ENCODE measurements around the gene FGFRL1.

Gene FGFRL1

DNA sequence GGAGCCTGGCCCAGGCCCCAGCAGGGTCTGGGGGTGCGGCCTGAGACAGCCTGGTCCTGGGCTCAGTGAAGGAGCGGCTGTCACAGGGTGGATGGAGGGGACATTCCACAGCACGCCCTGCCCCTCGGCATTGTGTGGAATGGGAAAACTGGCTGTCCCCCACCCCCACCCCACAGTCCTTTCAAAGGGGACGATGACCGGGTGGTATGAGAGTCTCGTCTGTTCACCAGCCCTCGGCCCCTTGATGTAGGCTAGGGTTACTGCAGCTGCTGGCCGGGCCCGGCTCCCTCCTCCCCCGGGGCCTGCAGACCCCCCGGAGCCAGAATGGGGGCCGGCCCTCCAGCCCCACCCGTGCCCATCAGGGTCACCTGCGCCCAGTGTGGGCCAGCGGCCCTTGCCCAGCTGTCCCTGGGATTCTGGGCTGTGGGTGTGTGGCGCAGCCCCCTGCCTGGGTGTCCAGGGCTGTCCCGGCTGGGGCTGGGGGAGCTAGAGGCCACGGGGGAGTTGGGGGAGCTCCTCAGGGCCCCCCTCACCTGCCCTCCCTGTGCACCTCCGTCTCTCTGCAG lies 11.7 kb downstream of the FGFRL1 start:
- DNase-seq (ENCODE audit: low spot score), result no peak

DNA sequence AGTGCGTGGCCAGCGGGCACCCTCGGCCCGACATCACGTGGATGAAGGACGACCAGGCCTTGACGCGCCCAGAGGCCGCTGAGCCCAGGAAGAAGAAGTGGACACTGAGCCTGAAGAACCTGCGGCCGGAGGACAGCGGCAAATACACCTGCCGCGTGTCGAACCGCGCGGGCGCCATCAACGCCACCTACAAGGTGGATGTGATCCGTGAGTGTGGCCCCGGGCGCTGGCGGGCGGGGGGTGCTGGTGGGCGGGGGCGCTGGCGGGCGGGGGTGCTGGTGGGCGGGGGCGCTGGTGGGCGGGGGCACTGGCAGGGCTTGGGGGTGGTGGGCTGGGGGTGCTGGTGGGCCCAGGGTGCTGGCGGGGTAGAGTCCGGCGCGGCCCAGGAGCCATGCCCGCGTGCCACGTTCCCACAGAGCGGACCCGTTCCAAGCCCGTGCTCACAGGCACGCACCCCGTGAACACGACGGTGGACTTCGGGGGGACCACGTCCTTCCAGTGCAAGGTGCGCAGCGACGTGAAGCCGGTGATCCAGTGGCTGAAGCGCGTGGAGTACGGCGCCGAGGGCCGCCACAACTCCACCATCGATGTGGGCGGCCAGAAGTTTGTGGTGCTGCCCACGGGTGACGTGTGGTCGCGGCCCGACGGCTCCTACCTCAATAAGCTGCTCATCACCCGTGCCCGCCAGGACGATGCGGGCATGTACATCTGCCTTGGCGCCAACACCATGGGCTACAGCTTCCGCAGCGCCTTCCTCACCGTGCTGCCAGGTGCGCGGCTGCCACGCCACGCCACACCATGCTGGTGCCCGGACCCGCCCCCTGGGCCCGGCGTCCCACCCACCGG lies 12.7 kb downstream of the FGFRL1 start:
- DNase-seq (ENCODE audit: low spot score), result no peak

DNA sequence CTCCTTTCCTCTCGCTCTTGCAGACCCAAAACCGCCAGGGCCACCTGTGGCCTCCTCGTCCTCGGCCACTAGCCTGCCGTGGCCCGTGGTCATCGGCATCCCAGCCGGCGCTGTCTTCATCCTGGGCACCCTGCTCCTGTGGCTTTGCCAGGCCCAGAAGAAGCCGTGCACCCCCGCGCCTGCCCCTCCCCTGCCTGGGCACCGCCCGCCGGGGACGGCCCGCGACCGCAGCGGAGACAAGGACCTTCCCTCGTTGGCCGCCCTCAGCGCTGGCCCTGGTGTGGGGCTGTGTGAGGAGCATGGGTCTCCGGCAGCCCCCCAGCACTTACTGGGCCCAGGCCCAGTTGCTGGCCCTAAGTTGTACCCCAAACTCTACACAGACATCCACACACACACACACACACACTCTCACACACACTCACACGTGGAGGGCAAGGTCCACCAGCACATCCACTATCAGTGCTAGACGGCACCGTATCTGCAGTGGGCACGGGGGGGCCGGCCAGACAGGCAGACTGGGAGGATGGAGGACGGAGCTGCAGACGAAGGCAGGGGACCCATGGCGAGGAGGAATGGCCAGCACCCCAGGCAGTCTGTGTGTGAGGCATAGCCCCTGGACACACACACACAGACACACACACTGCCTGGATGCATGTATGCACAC lies 13.6 kb downstream of the FGFRL1 start:
- DNase-seq (ENCODE audit: low spot score), result no peak

DNA sequence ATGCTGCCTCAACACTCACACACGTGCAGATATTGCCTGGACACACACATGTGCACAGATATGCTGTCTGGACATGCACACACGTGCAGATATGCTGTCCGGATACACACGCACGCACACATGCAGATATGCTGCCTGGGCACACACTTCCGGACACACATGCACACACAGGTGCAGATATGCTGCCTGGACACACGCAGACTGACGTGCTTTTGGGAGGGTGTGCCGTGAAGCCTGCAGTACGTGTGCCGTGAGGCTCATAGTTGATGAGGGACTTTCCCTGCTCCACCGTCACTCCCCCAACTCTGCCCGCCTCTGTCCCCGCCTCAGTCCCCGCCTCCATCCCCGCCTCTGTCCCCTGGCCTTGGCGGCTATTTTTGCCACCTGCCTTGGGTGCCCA lies 14.7 kb downstream of the FGFRL1 start:
- DNase-seq (ENCODE audit: low spot score), result peak; percentile 21

DNA sequence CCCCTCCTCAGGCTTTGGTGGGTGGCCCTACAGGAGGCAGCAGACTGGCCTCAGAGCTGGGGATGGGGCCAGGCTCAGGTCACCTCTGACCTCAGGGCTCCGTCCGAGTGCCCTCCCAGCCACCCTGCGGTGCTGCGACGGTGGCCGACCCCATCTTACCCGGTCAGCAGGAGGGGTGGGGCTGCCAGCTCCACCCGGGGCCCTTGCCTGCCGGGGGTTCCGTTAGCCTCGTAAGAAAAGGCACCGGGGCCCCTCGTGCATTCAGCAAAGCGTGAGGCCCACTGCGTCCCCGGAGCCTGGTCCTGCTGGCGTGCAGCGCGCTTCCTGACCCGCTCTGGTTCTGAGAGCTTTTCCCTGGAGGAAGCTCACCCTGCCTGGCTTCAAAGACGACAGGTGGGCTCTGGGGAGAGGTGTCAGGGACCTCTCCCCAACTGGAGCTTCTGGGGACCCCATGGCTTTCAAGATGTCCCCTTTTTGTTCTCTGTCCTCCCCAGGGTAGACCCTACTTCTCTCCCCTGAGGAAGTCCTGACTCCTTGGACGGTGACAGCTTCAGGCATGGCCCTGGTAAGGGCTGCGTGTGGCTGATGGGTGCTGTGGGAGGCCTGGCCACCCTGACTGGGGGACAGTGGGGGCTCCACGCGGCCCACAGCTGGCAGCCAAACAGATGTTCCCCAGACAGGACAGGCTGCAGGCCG lies 15.9 kb downstream of the FGFRL1 start:
- no peak for DNase-seq (ENCODE audit: low spot score)

DNA sequence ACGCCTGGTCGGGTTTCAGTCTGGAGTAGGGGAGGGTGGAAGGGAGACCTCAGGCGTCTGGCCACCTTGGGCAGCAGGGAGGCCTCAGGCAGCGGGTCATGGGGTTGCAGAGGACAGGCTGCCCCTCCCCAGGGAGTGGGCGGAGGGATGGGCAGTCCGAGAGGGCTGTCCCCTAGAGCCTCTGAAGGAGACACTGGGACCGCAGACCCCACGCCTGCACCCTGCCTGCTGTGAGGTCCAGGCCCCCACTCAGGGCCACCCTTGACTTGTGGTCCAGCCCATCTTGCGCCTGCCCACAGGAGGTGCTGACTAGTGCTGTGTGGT lies 16.5 kb downstream of the FGFRL1 start:
- no peak for DNase-seq (ENCODE audit: low spot score)

DNA sequence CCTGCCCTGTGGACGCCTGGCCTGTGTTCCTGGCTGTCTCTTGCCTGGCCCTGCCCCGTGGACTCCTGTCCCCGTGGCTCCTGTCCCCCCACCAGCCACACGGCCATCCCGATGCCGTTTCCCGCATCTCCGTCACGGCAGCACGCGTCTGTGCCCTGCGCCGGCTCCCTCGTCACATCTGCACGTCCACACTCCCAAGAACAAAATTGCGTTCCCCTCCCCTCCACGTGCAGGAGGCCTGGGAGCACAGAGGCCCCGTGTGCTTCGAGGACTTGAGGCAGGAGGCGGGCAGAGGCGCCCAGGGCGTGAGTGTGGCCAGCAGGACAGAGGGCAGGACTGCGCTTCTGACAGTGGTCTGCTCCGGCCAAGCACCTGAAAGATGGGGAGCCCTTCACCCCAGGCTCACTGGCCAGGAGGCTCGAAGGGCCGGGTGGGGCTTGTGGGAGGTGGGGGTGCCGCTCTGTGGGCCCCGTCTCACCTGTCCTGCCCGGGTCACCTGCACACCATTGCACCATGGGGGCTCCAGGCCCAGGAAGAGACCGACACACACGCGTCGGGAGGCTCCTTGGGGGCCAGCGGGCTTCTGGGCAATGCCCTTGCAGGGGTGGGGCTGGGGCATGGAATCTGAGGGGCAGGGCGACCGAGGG lies 17.3 kb downstream of the FGFRL1 start:
- DNase-seq (ENCODE audit: low spot score), result no peak

DNA sequence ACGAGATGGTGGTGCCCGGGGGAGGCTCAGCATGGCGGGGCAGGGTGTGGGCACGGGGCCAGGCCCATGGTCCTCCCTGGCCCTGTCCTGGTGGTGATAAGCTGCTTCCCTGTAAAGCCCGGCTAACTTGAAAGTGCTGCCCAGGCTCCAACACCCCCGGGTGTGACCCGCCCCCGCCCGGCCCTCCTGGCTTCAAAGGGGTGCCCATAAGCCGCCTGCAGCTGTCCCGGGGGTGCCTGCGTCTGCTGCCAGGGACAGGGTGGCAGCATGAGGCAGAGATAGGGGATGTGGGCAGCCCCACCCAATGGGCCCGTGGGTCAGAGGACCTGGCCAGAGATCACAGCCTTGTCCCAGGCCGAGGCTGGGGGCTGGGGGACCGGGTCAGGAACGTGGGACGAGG lies 18.1 kb downstream of the FGFRL1 start:
- DNase-seq (ENCODE audit: low spot score), result peak; percentile 67

DNA sequence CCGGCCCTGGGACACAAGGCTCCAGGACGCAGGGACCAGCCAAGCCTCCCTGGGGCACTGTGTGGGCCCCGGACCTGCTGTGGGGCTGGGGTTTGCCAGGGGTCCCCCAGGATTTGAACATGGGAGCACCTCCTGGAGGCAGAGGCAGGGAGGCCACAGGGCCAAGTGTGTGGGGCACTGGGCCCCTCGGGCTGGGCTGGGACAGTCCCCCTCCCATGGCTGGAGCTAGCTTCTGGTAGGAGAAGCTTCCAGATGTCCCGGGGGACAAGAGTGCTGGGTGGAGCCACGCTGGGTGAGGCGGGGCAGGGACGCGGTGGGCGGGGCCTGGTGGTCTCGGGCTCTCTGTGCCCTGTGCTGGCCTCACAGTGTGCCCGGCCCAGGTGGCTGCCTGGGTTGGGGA lies 18.6 kb downstream of the FGFRL1 start:
- peak; percentile 43 for DNase-seq (ENCODE audit: low spot score)

DNA sequence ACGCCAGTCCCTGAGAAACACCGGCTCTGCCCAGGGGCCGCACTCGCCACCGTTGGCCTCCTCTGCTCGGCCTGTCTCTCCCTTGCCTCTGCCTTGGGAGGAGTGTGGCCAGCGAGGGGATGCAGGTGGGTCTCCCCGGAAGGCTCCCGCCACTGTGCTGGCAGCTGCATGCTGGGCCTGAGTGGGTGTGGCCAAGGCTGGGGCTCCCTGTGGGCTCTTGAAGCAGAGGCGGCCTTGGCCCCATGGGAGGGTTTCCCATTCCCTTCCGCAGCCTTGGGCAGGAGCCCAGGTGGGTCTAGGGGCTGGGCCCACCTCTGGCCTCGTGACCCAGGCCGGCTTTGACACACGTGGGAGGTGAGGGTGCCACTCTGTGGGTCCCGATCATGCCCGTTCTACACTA lies 19.1 kb downstream of the FGFRL1 start:
- DNase-seq (ENCODE audit: low spot score), result no peak

DNA sequence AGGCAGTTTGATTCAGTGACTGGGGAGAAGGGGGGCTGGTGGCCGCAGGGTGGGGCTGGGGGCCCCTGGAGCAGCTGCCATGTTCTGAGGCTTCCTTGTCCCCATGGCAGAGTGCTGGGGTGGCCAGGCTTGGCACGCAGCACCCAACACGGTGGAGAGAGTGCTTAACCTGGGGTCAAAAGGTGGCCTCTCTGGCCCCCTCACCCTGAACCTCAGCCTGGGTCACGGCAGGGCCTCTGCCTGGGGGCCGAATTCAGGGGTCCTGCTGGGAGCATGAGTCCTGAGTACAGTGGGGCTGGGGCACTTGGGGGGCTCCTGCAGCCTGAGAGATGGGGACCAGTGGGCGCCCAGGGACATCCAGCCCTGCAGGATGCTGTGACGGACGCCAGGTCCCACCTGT lies 19.9 kb downstream of the FGFRL1 start:
- DNase-seq (ENCODE audit: low spot score), result no peak

DNA sequence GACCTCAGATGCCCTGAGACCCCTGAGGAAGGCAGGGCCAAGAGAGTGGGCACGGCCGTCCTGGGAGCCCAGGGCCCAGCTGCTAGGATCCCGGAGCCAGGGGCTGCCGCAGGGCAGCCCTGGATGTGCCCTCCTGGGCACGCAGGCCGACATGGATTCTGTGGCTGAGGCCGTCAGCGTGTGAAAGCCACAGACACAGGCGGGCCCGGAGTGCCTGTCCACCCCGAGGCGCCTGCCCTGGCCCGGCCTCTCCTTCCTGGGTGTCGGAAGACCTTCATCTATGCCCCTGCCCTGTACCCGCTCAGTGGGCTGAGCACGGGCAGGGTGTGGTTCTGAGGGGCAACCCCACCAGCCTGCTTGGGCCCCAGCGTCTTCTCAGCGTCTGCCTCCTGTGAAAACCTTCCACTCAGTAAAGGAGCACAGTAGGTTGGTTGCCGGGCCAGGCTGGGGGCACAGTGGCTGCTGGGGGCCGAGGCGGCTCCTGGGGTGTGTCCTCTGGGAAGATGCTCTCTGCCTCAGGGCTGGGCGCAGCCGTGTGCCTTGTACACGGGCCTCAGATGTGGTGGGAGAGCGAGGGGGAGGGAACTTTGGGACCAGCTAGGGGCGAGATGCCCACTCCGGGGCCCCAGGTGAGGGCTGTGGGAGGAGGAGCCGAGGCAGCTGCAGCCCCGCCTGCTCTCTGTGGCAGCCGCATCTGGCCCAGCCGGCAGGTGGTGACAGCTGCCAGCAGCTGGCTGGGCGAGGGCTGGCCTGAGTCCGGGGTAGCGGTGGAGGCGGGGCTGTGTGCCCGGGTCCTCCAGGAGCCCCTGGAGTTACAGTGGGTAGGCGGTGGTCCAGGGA lies 20.8 kb downstream of the FGFRL1 start:
- DNase-seq (ENCODE audit: low spot score), result no peak

DNA sequence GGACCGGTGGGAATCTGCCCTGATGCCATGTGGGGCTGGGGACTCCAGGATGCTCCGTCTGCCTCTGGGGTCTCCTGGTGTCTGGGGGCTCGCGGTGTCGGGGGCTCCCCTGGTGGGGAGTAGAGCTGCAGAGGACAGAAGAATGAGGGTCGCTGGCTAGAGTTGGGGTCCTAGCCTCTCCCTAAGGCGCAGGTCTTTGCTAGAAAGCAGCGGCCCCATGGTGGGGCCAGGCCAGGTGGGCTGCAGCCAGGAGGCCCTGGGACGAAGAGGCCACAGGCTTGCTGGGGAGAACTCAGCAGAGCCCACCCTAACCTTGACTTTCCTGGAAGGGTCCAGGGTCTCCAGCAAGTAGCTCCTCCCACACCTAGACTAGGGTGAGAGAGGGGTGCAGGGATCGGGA lies 21.4 kb downstream of the FGFRL1 start:
- DNase-seq (ENCODE audit: low spot score), result no peak

DNA sequence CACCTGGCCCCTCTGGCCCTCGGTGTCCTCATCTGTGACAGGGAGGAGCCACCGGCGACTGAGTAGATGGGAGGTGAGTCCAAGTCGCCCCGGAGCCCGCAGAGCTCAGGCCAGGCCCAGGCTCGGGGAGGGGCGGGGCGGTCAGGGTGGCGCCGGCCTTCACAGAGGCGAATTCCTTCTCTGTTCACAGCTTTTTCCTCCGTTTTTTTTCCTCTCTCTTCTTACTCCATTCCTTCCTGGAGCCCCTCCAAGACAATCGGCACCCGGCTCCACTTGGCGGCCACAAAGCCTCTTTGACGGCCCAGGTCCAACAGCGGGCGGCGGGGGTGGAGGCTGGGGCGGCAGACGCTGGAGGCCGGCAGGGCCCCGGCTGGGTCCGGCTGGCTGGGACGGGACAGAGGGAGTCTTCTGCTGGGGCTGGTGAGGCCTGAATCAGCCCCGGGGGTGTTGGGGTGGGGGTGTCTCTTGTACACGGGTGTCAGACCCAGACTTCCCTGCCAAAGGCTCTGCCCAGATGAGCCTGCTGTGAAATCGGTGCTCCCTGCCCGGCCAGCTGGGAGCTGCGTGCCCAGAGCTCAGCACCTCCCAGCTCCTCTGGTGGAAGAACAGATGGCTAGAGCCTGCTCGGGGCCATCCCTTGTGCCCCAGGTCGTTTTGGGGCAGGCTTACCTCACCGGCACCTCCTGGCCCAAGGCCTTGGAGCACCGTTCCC lies 22.6 kb downstream of the FGFRL1 start:
- no peak for DNase-seq (ENCODE audit: low spot score)

DNA sequence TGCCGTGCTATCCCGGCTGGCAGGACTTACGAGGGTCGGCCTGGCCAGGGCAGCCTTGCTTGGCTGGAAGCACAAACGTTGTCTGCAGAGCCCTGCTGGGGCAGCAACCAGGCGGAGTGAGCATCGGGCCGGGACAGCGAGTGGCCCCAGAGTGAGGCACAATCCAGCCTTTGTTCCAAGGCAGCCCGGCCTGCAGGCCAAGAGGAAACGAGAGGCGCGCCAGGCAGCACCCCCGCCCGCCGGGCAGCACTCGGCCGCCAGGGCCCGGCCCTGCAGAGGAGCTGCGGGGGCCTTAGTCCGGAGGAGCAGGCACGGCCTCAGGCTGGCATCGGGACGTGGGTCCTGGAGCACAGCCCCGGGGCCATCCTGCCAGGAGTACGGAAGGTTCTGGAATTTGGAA lies 24.1 kb downstream of the FGFRL1 start:
- no peak for DNase-seq (ENCODE audit: low spot score)

DNA sequence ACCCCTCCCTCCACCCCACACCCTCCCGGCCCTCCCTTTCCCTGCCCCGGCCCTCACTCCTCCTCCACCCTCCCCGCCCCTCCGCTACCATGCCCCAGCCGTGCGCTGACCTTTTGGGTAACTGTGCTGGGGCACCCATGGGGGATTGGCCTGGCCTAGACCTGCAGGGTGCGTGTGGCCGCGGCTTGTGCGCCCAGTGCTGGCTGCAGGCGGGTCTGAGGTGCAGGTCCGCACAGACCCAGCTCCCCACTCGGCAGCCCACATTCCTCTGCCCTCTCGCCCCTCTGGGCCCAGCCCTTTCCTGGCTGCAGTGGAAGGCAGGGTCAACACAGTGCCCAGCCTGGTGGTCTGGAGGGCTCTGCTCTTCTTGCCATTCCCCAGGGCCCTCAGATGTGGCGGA lies 24.7 kb downstream of the FGFRL1 start:
- no peak for DNase-seq (ENCODE audit: low spot score)

DNA sequence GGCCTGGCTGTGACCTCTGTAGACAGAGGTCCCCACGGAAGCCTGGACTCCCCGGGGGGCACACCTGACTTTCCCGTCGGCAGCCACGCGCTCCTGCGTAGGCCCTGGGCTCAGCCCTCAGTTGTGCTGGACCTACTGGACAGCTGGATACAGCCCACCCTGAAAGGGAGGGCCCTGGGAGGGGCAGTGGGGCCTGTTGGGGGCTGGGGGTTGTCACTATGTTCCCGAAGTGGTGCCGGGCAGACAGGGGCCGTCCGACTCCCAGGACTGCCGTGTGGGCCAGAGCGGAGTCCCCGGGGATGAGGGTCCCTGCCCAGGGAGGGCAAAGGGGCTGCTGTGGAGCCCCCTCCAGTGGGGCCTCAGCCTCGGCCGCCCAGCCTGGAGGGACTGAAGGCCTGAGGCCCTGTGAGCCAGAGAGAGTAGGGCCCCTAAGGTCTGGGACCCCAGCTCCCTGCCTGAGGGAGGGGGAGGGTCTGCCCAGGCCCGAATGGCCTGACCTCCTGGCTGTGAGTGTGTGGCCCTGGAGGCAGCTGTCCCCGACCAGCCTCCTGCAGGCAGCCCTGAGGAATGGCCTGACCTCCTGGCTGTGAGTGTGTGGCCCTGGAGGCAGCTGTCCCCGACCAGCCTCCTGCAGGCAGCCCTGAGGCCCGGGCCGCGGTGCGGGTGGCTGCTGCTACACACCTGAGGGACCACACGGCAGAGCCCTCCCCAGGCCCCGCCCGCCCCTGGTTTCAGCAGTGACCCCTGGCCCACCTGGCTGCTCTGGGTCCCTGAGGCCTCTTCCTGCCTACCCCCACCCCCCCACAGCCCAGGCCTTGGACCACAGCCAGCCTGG lies 25.8 kb downstream of the FGFRL1 start:
- DNase-seq (ENCODE audit: low spot score), result no peak

DNA sequence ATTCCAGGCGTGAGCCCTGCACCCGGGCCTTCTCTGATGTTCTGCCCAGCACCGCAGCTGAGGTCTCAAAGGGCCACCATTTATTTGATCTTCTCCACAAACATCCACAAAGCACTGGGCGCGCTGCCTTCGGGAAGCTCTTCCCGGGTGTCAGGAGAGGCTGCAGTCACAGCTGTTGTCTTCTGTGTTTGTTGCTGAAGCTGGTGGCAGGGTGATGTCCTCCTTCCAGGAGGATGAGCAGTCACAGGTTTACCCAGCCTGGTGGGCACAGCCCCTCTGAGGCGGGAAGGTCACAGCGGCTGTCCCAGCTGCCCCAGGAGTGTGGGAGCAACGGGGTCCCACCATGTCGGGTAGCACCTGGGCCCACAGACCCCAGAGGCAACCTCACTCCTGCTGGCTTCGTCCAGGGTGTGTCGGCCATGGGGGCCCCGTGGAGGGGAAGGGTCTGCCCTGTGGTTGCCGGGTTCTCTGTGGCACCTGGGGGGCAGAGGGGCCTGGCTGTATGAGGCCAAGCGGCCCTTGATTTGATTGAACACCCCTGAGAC lies 27.6 kb downstream of the FGFRL1 start:
- no peak for DNase-seq (ENCODE audit: low spot score)

DNA sequence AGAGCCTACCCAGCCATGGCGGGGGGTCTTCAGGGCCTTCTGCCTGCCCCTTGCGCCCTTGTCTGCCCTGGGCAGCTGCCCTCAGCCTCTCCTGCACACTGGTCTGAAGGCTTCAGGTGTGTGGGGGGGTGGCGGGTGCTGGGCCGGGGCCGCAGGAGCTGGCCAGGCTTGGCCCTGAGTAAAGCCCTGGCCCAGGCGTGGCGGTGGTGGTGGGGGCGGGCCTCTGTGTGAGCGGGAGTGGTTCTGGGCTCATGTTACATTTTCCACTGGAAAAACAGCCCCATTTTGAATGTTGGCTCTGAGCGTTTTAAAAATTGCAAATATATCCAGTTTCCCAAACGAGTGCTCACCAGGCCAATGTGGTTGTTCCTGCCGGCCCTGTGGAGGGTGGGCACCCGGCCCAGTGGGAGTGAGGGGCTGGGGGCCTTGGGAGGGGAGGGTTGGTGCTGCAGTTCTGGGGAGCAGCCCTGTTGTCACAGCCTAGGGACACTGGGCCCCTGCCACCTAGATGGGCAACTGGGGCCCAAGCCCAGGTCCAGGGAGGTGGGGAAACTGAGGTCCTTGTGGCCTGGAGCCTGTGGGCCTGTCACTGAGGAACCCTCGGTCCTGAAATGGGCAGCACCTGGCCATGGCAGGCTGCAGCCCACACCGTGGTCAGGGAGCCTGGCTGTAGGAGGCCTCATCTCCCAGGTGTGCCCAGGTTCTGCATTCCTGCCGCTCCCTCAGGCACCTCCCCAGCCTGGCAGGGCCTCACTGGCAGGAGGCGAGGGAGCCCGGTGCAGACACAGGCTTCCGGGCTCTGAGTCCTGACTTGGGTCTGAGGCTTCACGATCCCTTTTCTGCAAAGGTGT lies 28.3 kb downstream of the FGFRL1 start:
- DNase-seq (ENCODE audit: low spot score), result no peak

All from hematopoietic multipotent progenitor cell treated with erythropoietin and hydrocortisone succinate and interleukin-3 and kit ligand, for 17 days (in vitro differentiated cells).